Smooth muscle cell (in vitro differentiated cells): Measurements from ENCODE around the gene EFCAB5. TPM values are rescaled to one million over a fixed set of nuclear protein-coding genes. Genes with fewer than 3 reads are reported as not detected.

Source experiments
- DNase-seq: peaks from one replicate; lab custom pipeline; 2025; ENCODE audit not compliant: unreplicated experiment; lab: John Stamatoyannopoulos, UW
- H2AFZ ChIP-seq: fragments of 200-600 bp; sonication (generic); 2 replicates; pipeline ENCODE4 v1.6.0; 2016; ENCODE audit warnings: antibody characterized with exemption, low read depth, mild to moderate bottlenecking
- H3F3A ChIP-seq: fragments of 200-600 bp; sonication (generic); 2 replicates; pipeline ENCODE4 v1.6.0; 2017; ENCODE audit warnings: antibody characterized with exemption, low read depth
- H3K27ac ChIP-seq: fragments of 200-600 bp; sonication (generic); 2 replicates; pipeline ENCODE4 v1.5.1; 2016; ENCODE audit warnings: low read depth, mild to moderate bottlenecking
- H3K27me3 ChIP-seq: fragments of 200-600 bp; sonication (generic); 2 replicates; pipeline ENCODE4 v1.6.1; 2016; ENCODE audit warnings: low read depth, mild to moderate bottlenecking
- H3K36me3 ChIP-seq: fragments of 200-600 bp; sonication (generic); 2 replicates; pipeline ENCODE4 v1.5.1; 2016; ENCODE audit warnings: low read depth
- H3K4me1 ChIP-seq: fragments of 200-600 bp; sonication (generic); 2 replicates; pipeline ENCODE4 v1.5.1; 2016; ENCODE audit warnings: low read depth
- H3K4me2 ChIP-seq: fragments of 200-600 bp; sonication (generic); 2 replicates; pipeline ENCODE4 v1.6.0; 2016; ENCODE audit warnings: mild to moderate bottlenecking
- H3K4me3 ChIP-seq: fragments of 200-600 bp; sonication (generic); 2 replicates; pipeline ENCODE4 v1.5.1; 2016; ENCODE audit warnings: mild to moderate bottlenecking
- H3K79me2 ChIP-seq: fragments of 200-600 bp; sonication (generic); 2 replicates; pipeline ENCODE4 v1.6.0; 2016; ENCODE audit warnings: low read depth, mild to moderate bottlenecking
- H3K9ac ChIP-seq: fragments of 200-600 bp; sonication (generic); 2 replicates; pipeline ENCODE4 v1.6.0; 2016; ENCODE audit warnings: low read depth
- H3K9me3 ChIP-seq: fragments of 200-600 bp; sonication (generic); replicated peaks from 2 replicates; pipeline ENCODE4 v1.5.1; 2016; ENCODE audit warnings: low read depth
- H4K20me1 ChIP-seq: fragments of 200-600 bp; sonication (generic); 2 replicates; pipeline ENCODE4 v1.6.0; 2016; ENCODE audit warnings: low read depth
- WGBS: methylation state at CpG from one replicate; pipeline ENCODE4 v1.1.7; 2016; ENCODE audit warnings: low lambda C conversion rate; 5-methylcytosine and 5-hydroxymethylcytosine counted together
- polyA plus RNA-seq: library from polyadenylated mRNA; unstranded; fragments of >200 nt; fragmentation: Nextera tagmentation; extraction: Ambion mirVana; gene quantifications from 2 replicates; pipeline ENCODE4 v1.2.1, GENCODE V29; 2016
- total RNA-seq: library from RNA; depleted of rRNA; stranded (reverse); fragments of >200 nt; gene quantifications from 2 replicates; pipeline ENCODE4 v1.2.3, GENCODE V29; 2014
- TF ChIP-seq, protein P1 (sequence below): fragments of 200-600 bp; sonication (generic); IDR thresholded peaks from 2 replicates; pipeline ENCODE4 v1.5.1; 2017; ENCODE audit warnings: borderline replicate concordance, mild to moderate bottlenecking, antibody characterized with exemption; ENCODE audit not compliant: insufficient read depth, poor library complexity, severe bottlenecking

The EFCAB5 gene
- total and polyA plus RNA-seq, 2 experiments from 2014 or later: 0.31 TPM; not detected in 1

- Histone ChIP-seq H3F3A (no peaks in the 10 kb centered on the region), H3K36me3 (no peaks in the 10 kb centered on the region), H4K20me1 (no peaks in the 10 kb centered on the region), H3K4me2 (no peak overlapping the region), H3K27ac (no peak overlapping the region), H3K4me1 (no peaks in the 10 kb centered on the region), H2AFZ (no peak overlapping the region), H3K4me3 (no peak overlapping the region), H3K9me3 (no peaks in the 10 kb centered on the region), H3K27me3 (no peaks in the 10 kb centered on the region), H3K79me2 (no peaks in the 10 kb centered on the region), H3K9ac (no peak overlapping the region)
- TF ChIP-seq, protein P1, sequence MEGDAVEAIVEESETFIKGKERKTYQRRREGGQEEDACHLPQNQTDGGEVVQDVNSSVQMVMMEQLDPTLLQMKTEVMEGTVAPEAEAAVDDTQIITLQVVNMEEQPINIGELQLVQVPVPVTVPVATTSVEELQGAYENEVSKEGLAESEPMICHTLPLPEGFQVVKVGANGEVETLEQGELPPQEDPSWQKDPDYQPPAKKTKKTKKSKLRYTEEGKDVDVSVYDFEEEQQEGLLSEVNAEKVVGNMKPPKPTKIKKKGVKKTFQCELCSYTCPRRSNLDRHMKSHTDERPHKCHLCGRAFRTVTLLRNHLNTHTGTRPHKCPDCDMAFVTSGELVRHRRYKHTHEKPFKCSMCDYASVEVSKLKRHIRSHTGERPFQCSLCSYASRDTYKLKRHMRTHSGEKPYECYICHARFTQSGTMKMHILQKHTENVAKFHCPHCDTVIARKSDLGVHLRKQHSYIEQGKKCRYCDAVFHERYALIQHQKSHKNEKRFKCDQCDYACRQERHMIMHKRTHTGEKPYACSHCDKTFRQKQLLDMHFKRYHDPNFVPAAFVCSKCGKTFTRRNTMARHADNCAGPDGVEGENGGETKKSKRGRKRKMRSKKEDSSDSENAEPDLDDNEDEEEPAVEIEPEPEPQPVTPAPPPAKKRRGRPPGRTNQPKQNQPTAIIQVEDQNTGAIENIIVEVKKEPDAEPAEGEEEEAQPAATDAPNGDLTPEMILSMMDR: no peak
- 40% methylated on average over 1 of the region's 1 CpG for WGBS
- DNase-seq: no peak
Observed at GRCh38 chr17:29977836-29978235, 36.4 kb downstream of the EFCAB5 start.

DNA sequence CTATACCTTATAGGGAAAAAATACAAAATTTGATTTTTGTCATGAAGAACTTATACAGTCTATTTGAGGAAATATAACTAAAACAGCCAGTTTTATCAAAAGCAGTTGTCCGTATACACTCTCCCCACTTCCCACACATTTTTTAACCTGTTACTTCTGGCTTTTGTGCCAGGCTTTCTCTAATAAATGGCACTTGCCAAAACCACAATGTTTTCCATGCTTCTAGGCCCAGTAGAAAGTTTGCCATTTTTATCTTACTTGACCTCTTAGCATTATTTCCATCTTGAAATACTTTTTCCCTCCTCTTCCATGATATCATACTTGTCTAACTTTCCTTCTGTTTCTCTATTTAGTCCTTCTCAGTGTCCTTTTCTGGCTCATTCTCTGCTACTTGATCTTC lies 38.8 kb downstream of the EFCAB5 start:
- Histone ChIP-seq H3K4me3 (no peak overlapping the region), H2AFZ (no peak overlapping the region), H3K4me2 (no peak overlapping the region), H3K4me1 (no peaks in the 10 kb centered on the region), H3K27ac (no peak overlapping the region), H3K79me2 (no peaks in the 10 kb centered on the region), H4K20me1 (no peaks in the 10 kb centered on the region), H3F3A (no peaks in the 10 kb centered on the region), H3K9me3 (no peaks in the 10 kb centered on the region), H3K36me3 (no peaks in the 10 kb centered on the region), H3K9ac (no peak overlapping the region), H3K27me3 (no peaks in the 10 kb centered on the region)
- WGBS: 93% methylated on average over 1 of the region's 1 CpG
- no peak for DNase-seq
- TF ChIP-seq, protein P1: no peak

DNA sequence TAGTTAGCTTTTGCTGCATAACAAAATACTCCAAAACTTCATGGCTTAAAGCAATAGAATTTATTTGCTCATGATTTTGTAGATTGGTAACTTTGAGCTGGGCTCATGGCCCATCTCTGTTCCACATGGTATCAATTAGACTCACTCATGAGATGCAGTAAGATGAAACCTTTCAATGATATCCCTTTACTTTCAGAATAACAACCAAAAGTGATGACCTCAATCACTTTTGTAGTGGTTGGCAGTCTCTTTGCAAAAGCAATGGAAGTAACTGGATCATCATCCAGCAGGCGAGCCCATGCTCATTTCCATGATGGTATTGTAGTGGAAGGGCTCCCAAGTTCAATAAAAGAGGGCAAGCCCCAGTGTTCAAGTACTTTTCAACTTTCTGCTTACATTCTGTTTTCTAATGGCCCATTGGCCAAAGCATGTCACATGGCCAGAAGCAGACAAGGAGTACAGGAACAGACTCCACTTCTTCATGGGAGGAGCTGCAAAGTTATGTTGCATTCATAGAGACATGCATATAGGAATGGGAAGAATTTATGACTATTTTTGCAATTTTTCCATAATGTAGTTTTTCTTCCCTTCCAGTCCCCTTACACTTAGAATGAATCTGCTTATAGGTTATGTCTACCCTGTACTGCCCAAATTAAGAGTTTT lies 41.7 kb downstream of the EFCAB5 start:
- no peak for DNase-seq
- H3F3A ChIP-seq: no peaks in the 10 kb centered on the region
- no peak overlapping the region for H3K4me3 ChIP-seq
- no peaks in the 10 kb centered on the region for H3K9me3 ChIP-seq
- 89% methylated on average over 1 of the region's 1 CpG for WGBS
- no peaks in the 10 kb centered on the region for H4K20me1 ChIP-seq
- H3K36me3 ChIP-seq: no peaks in the 10 kb centered on the region
- TF ChIP-seq, protein P1: no peak
- no peak overlapping the region for H3K4me2 ChIP-seq
- H2AFZ ChIP-seq: no peak overlapping the region
- H3K9ac ChIP-seq: no peak overlapping the region
- H3K79me2 ChIP-seq: no peaks in the 10 kb centered on the region
- H3K27ac ChIP-seq: no peak overlapping the region
- no peaks in the 10 kb centered on the region for H3K4me1 ChIP-seq
- no peaks in the 10 kb centered on the region for H3K27me3 ChIP-seq

- Histone ChIP-seq H3F3A (no peaks in the 10 kb centered on the region), H3K27ac (no peak overlapping the region), H3K4me1 (no peaks in the 10 kb centered on the region), H3K36me3 (no peaks in the 10 kb centered on the region), H3K27me3 (no peaks in the 10 kb centered on the region), H2AFZ (no peak overlapping the region), H3K9ac (no peak overlapping the region), H3K4me2 (no peak overlapping the region), H4K20me1 (no peaks in the 10 kb centered on the region), H3K9me3 (no peaks in the 10 kb centered on the region), H3K79me2 (no peaks in the 10 kb centered on the region), H3K4me3 (no peak overlapping the region)
- WGBS: 94% methylated on average over 3 of the region's 3 CpGs
- TF ChIP-seq, protein P1: no peak
- no peak for DNase-seq
Observed at GRCh38 chr17:29996458-29996857, 55.0 kb downstream of the EFCAB5 start.
